Measurements from ENCODE around the gene RBM44. TPM values are rescaled to one million over a fixed set of nuclear protein-coding genes. Genes with fewer than 3 reads are reported as not detected.
"Not testable (repeated sequence)": the region's sequence is repeated elsewhere in the genome, so short reads cannot be mapped to it uniquely, and the experiment has no call there.

RBM44 gene
- total RNA-seq, 1 donor from 2014 or later, result 0.84 TPM

DNA sequence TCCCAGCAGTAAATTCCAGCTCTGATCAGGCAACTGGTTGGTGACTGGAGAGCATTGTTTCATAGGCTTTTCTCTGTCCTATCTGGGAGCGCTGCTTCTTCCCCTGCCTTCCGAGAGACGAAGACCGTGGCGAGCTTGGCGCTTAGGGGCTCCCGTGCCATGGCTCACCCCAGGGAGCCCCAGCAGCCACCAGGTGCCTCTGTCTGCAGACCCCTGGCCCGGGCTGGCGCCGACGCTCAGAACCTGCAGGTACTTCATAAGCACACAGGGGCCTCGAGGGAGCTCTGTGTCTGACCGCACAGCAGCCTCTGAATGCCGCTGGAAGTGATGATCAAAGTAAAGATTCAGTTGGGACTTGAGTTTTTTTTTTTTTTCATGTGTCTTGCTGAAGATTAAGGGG is 19.1 kb upstream of the RBM44 start:
- intact Hi-C loops (cut with micrococcal nuclease), result loop anchor here (10.0 kb wide), 1 partner anchor 265 kb away; no protein-coding TSS in a partner anchor

DNA sequence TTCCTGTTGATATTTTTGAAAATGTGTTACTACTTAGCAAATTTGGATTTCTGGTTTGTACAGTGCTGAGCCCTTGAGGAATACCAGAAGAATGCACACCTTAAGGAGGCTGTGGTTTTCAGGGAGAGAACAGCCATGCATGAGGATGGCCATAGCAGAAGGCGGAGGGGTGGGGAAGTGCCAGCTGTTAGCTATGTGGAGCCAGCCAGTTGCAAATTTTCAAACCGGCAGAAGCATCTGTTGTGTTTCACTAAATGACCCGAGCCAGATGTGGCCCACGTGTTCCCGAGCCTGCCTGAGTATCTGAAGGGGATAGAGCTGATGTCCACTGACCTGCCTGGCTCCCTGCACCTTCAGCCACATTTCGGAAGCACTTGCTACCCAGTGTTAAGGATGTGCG is 16.4 kb upstream of the RBM44 start:
- intact Hi-C loops (cut with micrococcal nuclease), result no loop called here

DNA sequence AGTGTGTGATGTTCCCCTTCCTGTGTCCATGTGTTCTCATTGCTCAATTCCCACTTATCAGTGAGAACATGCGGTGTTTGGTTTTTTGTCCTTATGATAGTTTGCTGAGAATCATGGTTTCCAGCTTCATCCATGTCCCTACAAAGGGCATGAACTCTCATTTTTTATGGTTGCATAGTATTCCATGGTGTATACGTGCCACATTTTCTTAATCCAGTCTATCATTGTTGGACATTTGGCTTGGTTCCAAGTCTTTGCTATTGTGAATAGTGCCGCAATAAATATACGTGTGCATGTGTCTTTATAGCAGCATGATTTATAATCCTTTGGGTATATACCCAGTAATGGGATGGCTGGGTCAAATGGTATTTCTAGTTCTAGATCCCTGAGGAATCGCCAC is 14.9 kb upstream of the RBM44 start:
- intact Hi-C loops (cut with micrococcal nuclease), result not testable (repeated sequence)

DNA sequence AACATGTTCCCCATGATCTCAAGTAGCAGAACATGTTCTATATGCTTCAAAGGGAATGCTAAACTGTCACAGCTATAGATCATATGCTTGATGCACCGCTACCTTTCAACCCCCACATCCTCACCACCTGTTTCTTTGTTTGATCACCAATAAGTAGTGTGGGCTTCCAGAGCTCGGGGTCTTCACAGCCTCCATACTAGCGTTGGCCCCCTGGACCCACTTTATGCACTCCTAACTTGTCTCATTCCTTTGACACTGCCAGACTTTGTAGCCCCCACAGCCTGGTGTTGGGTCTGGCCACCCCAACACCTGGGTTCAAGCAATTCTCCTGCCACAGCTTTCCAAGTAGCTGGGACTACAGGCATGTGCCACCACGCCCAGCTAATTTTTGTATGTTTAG is 11.6 kb upstream of the RBM44 start:
- intact Hi-C loops (cut with micrococcal nuclease), result no loop called here

DNA sequence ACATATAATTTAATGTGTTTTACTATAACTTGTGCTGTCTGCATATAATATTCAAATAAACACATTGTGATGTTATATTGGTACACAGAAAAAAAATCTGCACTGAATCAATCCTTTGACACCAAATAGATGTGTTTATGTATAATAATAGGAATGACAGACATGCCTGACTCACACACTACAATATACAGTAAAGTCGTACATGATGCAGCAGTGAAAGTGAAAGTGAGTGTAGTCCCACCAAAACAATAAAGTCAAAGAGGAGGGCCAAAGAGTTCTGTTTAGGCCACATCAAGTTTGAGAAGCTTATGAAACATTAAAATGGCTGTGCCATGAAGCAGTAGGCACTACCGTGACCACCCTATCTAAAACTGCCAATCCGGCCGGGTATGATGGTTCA is 8.2 kb upstream of the RBM44 start:
- intact Hi-C loops (cut with micrococcal nuclease), result no loop called here

DNA sequence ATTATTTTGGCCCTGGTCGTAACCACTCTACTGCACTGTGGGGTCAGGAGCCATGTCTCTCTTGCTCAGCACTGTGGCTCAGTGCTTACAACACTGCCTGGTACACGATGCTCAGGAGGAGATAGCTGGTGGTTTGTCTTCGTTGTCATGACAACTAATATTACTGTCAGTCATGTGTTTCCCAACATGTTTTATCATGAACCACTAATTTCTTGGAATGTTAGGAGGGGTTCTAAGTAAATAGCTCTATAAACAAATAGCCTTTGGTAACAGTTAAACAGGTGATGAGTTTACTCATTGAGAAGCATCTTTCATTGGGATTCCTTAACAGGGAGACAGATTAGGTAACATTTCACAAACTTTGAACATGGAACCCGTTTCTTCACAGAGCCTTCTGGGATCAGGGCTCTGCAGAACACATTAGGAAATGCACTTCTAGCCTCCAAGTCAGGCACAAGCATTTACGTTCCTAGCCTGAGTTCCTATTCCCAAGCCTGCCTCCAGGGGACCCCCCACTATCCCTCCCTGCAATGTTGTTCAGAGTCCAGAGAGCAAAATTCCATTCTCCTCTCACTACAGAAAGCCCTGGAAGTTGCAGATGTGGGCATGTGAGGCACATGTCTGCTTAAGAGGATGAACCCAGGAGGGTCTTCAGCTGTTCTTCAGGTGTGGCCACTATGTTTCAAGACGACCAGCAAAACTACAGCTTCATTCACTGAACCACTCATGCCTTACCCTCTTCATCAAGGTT is 6.4 kb upstream of the RBM44 start:
- intact Hi-C loops (cut with micrococcal nuclease), result no loop called here

DNA sequence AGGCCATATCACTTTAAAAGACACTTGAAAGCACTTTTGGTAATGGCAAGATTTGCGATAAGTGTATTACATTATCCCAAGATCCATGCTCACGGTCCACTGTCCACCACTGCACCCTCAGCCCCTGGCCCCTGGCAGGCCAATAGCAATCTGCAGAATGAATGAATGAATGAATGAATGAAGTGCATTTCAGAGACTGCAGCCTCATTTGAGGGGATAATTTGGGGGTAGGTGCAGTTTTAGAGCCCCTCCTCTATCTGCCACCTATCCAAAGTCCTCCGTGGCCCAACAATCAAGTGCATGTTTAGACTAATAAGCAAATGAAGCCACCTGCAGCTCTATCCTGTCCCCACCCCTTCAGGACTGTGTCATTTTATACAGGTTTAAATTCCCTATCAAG is 1.3 kb upstream of the RBM44 start:
- intact Hi-C loops (cut with micrococcal nuclease), result no loop called here

DNA sequence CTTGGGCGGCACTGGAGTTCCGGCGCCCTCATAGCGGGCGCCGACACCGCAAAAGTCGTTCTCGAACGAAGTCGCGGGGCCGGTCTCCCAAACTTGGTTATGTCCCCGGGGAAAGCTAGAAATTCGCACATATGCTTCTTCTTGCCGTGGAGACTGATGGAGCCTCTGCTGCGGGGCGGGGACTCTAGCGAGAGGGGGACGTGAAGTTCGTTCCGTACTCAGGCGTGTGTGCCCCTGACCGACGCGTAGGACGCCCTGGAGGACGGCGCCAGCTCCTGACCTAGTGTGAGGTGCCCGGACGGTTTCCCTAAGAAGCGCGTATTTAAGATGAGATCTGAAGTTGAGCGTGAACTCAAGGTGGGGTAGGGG is 465 bp downstream of the RBM44 start:
- intact Hi-C loops (cut with micrococcal nuclease), result no loop called here

DNA sequence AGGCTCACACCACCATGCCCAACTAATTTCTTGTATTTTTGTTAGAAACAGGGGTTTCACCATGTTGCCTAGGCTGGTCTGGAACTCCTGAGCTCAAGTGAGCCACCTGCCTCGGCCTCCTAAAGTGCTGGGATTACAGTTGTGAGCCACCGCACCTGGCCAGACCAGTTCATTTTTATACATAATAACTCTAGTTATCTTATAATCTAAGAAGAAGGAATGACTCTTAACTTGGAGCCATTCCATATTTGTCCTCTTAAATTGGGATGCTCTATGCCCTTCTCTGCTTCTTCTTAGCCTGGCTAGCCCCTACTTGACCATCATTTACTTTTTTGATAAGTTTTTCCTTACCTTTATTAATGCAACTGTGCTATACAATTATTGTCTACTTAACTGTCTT is 2.9 kb downstream of the RBM44 start:
- intact Hi-C loops (cut with micrococcal nuclease), result no loop called here

DNA sequence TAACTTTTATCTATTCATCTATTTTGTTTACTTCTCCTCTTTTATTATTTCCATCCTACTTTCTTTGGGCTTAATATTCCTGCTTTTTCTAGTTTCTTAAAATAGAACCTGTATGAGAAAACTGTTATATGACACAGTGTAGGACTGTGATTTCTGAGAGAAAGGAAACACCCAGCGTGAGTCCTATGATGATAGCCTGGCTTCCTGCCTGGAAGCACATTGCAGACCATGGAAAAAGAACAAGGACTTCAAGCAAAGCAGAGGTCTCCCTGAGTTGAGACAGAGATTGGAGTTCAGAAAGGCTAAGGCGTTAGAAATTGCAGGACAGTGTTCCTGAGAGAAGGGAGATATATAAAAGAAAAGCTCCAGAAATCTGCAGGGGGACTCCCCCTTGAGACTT is 7.8 kb downstream of the RBM44 start:
- intact Hi-C loops (cut with micrococcal nuclease), result no loop called here

DNA sequence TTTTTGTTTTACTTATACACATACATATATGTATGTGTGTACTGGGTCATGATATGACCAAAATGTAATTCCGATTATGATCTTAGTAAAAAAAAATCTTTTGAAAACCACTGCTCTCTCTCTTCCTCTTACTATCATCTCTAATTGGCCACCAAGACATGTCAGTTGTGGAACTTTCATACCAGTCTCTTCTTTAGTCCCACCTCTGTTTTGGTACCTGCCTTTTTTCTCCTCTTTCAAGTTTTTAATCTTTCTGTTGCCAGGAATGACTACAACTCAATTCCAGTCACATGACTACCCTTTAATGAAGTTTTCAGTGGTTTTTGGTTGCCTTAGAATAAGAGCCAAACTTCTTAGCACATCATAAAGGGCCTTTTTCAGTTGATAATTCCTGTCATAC is 17.1 kb downstream of the RBM44 start:
- intact Hi-C loops (cut with micrococcal nuclease), result no loop called here

DNA sequence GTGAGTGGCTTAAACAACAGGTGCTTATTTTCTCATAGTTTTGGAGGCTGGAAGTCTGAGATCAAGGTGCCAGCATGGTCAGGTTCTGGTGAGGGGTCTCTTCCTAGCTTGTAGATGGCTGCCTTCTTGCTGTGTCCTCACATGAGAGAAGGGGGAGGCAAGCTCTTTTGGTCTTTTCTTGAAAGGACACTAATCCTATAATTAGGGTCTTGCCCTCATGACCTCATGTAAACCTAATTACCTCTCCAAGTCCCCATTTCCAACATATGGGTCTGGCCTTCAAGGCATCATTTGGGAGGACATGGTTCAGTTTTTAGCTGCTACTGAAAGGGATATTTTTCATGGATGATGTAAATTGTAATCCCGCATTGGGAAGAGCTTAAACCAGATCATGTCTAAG is 18.0 kb downstream of the RBM44 start:
- intact Hi-C loops (cut with micrococcal nuclease), result no loop called here

DNA sequence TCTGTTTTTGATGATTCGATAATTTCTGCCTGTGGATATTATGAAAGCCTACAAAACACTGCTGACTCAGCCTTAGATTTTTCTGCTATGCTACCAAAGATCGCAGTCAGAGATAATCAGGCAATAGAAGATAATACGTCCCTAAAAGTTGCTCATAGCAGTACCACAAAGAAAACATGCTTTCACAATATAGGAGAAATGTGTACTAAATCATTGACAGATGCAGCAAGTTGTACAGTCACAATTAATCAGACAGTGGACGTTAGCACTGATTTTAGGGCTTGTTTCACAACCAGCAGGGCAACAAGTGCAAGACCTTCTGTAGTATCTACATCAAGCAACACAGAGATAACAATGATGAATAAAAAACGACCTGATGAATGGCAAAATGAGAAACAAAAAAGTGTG is 19.5 kb downstream of the RBM44 start:
- intact Hi-C loops (cut with micrococcal nuclease), result no loop called here

DNA sequence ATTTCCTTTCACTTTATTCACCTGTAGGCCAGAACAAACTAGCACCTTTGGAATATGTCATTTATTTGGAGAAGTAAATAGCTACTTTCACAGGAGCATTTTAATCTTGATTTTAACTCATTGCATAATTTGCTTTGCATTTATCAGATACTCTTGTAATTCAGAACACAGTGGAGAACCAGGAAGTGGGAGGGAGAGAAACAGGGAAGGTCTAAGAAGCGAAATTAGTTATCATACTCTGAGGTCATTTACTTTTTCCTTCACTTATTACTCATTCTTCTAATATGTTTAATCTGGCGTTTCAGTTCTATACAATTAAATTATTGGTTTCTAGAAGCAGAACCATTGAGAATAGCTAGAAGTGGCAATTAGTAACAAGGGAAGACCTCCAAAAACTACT is 20.7 kb downstream of the RBM44 start:
- intact Hi-C loops (cut with micrococcal nuclease), result no loop called here

DNA sequence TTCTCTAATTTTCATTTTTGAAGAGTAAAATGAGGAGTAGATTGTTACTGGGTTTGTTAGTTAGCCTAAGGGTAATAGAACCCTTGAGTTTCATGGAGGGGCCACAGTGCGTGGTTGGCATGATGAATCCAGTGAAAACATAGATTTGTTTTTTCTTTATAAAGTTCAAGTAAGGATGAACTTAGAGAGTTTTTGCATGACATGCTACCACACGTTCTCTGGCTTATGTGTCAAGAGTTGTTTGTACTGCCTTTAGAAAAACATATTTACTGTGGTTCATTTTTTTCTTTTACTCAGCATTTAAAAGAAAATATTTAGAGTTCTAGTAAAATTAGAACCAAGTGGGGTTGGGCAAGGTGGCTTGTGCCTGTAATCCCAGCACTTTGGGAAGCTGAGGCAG is 21.8 kb downstream of the RBM44 start:
- intact Hi-C loops (cut with micrococcal nuclease), result no loop called here

DNA sequence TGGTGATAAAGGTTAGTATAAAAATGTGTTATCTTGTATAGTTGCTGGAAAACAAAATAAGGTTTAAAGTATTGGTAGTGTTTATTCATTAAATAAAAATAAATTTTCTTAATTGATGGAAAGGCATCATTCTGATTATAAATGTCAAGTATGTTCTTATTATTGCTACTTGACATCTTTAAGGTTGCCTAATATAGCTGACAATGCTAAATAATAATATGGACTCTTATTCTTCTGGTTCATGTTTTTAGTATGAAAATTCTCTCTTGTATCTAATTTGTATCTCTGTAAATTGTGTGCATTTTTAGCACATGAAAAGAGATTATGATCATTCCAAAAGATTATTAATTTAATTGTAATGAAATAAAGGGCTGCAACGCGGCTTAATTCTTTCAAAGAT is 25.0 kb downstream of the RBM44 start:
- intact Hi-C loops (cut with micrococcal nuclease), result no loop called here

DNA sequence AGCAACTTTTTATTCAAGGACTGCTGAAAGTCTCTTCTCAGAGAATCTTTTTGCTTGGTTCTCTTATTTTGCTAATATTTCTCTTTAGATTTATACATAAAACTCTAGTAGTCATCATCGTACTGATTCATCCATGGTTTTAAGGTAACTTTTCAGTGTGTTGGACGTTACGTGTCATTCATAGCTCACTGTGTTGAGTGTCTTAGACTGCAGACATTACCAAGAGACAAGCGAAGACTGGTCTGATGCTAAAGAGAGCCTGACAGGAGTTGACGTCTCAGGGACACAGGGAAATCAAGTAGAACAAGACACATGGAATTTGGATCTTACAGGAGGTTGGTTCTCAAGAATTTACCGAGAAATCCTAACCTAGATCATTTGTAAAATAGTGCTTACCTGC is 25.5 kb downstream of the RBM44 start:
- intact Hi-C loops (cut with micrococcal nuclease), result no loop called here

DNA sequence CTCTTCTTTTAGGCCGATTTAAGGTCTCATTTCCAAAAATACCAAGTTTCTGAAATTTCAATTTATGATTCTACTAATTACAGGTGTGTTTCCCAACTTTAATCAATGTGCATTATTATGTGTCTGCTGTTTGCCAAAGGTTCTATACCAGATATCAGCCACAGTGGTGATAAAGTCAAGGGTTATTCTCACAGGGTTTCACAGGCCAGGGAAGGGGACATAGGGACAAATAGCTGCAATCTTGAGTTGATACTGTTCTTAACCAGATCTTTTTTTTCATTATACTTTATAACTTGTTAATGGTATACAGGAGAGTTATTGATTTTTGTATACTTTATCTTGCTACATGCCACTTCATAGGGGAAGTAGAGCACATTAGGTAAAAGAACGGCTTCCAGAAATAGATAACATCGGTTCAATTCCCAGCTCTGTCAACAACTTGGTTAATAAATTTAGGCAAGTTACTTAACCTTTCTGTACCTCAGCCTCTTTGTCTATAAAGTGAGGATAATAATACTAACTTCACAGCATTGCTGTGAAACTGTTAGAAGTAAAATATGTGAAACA is 28.9 kb downstream of the RBM44 start:
- intact Hi-C loops (cut with micrococcal nuclease), result no loop called here

DNA sequence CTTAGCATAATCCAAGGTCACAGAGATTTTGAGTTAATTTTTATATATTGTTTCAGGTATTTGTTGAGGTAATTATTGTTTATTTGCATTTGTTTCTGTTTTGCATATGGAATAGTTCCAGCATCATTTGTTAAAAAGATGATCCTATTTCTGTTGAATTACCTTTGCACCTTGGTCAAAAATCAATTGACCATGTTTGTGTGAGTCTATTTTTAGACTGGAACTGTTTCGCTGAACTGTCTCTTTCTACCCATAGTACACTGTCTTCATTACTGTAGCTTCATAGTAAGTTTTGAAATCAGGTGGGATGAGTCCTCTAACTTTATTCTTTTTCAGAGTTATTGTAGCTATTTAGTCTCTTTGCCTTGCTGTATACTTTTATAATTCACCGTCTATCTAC is 31.9 kb downstream of the RBM44 start:
- intact Hi-C loops (cut with micrococcal nuclease), result no loop called here

DNA sequence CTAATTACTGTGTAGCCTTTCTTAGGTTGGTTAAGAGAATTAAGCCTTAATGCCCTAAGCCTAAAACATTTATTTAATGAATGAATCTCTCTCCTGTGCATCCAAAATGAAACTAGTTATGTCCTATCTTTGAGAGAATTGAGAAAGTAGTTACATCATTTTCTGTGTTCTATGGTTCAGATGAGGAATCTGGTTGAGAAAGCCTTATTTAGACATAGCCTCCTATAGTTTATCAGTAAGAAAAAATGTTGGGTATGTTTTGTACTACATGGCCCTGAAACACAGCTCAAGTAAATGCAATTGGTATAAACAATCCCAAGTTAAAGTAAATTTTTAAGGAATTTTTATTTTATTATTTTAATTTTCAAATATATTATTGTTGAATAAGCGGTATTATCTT is 35.0 kb downstream of the RBM44 start:
- intact Hi-C loops (cut with micrococcal nuclease), result no loop called here

DNA sequence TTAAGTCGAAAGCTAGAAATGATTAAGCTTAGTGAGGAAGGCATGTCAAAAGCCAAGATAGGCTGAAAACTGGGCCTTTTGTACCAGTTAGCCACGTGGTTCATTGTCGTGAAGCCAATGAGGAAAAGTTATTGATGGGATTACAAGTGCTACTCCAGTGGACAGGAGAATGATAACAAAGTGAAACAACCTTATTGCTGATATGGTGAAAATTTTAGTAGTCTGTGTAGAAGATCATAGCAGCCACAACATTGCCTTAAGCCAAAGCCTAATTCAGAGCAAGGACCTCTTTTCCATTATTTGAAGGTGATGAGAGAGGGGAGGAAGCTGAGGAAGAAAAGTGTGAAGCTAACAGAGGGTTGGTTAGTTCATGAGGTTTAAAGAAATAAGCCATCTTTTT is 36.8 kb downstream of the RBM44 start:
- intact Hi-C loops (cut with micrococcal nuclease), result no loop called here

DNA sequence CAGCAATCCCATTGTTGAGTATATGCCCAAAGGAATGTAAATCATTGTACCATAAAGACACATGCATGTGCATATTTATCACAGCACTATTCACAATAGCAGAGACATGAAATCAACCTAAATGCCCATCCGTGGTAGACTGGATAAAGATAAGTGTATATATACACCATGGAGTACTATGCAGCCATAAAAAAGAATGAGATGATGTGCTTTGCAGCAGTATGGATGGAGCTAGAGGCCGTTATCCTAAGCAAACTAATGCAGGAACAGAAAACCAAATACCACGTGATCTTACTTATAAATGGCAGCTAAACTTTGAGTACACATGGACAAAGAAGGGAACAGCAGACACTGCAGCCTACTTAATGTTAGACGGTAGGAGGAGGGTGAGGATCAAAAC is 42.5 kb downstream of the RBM44 start:
- intact Hi-C loops (cut with micrococcal nuclease), result no loop called here

DNA sequence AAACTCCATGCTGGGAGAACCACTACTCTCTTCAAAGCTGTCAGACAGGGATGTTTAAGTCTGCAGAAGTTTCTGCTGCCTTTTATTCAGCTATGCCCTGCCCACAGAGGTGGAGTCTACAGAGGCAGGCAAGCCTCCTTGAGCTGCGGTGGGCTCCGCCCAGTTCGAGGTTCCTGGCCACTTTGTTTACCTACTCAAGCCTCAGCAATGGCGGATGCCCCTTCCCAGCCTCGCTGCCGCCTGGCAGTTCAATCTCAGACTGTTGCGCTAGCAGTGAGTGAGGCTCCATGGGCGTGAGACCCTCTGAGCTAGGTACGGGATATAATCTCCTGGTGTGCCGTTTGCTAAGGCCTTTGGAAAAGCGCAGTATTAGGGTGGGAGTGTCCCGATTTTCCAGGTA is 50.4 kb downstream of the RBM44 start:
- intact Hi-C loops (cut with micrococcal nuclease), result not testable (repeated sequence)

DNA sequence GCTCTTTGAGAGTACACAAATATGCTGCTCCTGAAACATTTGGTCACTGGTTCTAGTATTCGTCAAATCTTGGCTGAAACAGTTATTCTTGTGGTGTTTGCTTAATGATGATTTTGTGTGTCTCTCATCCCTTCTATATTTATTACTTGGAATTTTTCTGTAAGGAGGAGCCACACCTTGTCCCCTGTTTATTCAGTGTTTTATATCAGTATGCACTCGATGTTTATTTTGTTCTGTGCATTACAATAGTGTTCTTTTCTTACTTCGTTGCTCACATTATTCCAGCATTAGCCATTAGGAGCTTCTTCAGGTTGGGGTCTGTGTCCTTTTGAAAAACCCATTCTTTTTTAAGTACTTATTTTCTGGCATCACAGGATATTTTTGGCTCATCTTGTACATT is 55.7 kb downstream of the RBM44 start:
- intact Hi-C loops (cut with micrococcal nuclease), result no loop called here
